Measurements from ENCODE around the gene NUDT16L1.

Gene NUDT16L1

GRCh38 chr16:4664538-4665418 is 28.6 kb upstream of the NUDT16L1 start:
- peak; percentile 45 for DNase-seq (ENCODE audit: low spot score)

- no peak for DNase-seq (ENCODE audit: low spot score)
Measured at GRCh38 chr16:4666537-4667202, 26.7 kb upstream of the NUDT16L1 start.

GRCh38 chr16:4667203-4667963 is 26.0 kb upstream of the NUDT16L1 start:
- DNase-seq (ENCODE audit: low spot score): no peak

- DNase-seq (ENCODE audit: low spot score): no peak
Measured at GRCh38 chr16:4668313-4668960, 24.9 kb upstream of the NUDT16L1 start.

GRCh38 chr16:4673387-4674046 is 19.8 kb upstream of the NUDT16L1 start:
- no peak for DNase-seq (ENCODE audit: low spot score)

GRCh38 chr16:4674926-4675530 is 18.3 kb upstream of the NUDT16L1 start:
- no peak for DNase-seq (ENCODE audit: low spot score)

GRCh38 chr16:4675864-4676786 is 17.2 kb upstream of the NUDT16L1 start:
- DNase-seq (ENCODE audit: low spot score): no peak

- DNase-seq (ENCODE audit: low spot score): no peak
Measured at GRCh38 chr16:4676831-4677230, 16.5 kb upstream of the NUDT16L1 start.

- DNase-seq (ENCODE audit: low spot score): no peak
Measured at GRCh38 chr16:4677390-4677789, 16.0 kb upstream of the NUDT16L1 start.

GRCh38 chr16:4677994-4678393 is 15.4 kb upstream of the NUDT16L1 start:
- no peak for DNase-seq (ENCODE audit: low spot score)

- no peak for DNase-seq (ENCODE audit: low spot score)
Measured at GRCh38 chr16:4678596-4678995, 14.8 kb upstream of the NUDT16L1 start.

GRCh38 chr16:4679156-4679849 is 14.1 kb upstream of the NUDT16L1 start:
- DNase-seq (ENCODE audit: low spot score): no peak

- no peak for DNase-seq (ENCODE audit: low spot score)
Measured at GRCh38 chr16:4679850-4680636, 13.3 kb upstream of the NUDT16L1 start.

- no peak for DNase-seq (ENCODE audit: low spot score)
Measured at GRCh38 chr16:4680673-4681470, 12.5 kb upstream of the NUDT16L1 start.

- no peak for DNase-seq (ENCODE audit: low spot score)
Measured at GRCh38 chr16:4681471-4682083, 11.8 kb upstream of the NUDT16L1 start.

- no peak for DNase-seq (ENCODE audit: low spot score)
Measured at GRCh38 chr16:4682084-4682591, 11.2 kb upstream of the NUDT16L1 start.

- DNase-seq (ENCODE audit: low spot score): peak; percentile 47
Measured at GRCh38 chr16:4682616-4683254, 10.6 kb upstream of the NUDT16L1 start.
